SK-MEL-5 (cell line): ENCODE measurements around the gene HSPA5. TPM values are rescaled to one million over a fixed set of nuclear protein-coding genes. Genes with fewer than 3 reads are reported as not detected.
"Not testable (repeated sequence)": the region's sequence is repeated elsewhere in the genome, so short reads cannot be mapped to it uniquely, and the experiment has no call there.

Experiments used
- DNase-seq: peaks from one replicate; pipeline ENCODE4 v3.0.0-alpha.2; 2016; ENCODE audit warnings: low read depth, low spot score
- in situ Hi-C: cut with HindIII; loops from 2 replicates; pipeline ENCODE4 v1.10.0; 2016; ENCODE audit warnings: low sequenced_read_pairs, high pct_unique_total_duplicates, low pct_unique_long_range_greater_than_20kb
- total RNA-seq: library from RNA; depleted of rRNA; stranded (reverse); fragments of >200 nt; shearing (Covaris generic); gene quantifications from 2 replicates; pipeline ENCODE4 v1.2.3, GENCODE V29; 2014

The HSPA5 gene
- total RNA-seq, 1 experiment from 2014 or later = 65.9 TPM

DNA sequence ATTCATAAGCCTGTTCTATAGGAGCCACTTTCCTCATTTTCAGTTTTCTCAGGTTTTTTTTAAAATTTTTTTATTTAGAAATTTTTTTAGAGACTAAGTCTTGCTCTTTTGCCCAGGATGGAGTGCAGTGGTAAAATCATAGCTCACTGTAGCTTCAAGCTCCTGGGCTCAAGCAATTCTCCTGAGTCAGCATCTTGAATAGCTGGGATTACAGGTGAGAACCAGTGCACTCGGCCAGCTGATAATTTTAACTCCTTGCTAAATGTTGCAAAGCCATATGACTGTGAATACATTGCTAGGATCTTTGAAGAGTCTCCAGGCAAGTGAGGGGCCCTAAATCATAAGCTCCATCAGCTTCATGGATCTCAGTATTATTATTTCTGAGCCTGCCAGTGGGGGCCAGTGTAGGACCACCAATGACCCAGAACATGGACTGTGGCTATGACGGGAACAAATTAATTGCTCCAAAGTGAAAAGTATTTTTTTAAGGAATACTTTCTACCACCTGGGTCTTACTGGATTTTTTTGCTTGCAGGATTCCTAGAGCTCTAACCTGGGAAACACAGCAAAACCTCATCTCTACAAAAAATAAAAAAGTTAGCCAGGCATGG, 14.7 kb upstream of the HSPA5 start:
- DNase-seq = peak; percentile 60
- in situ Hi-C loops = no loop called here

DNA sequence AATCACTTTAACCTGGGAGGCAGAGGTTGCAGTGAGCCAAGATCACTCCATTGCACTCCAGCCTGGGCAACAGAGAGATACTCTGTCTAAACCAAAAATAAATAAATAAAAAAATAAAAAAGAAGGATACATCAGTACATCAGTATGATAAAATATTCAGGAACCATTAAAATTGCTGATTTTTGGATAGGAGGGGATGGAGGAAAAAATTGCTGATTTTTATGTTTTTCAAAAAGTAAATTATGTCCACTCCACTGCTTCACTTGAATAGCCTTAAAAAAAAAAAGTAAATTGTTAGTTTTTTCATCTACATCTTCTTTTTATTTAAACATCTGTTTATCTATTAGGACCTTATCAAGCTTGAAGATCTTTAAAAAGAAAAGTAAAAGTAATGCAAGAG, 13.1 kb upstream of the HSPA5 start:
- in situ Hi-C loops = no loop called here
- no peak for DNase-seq

DNA sequence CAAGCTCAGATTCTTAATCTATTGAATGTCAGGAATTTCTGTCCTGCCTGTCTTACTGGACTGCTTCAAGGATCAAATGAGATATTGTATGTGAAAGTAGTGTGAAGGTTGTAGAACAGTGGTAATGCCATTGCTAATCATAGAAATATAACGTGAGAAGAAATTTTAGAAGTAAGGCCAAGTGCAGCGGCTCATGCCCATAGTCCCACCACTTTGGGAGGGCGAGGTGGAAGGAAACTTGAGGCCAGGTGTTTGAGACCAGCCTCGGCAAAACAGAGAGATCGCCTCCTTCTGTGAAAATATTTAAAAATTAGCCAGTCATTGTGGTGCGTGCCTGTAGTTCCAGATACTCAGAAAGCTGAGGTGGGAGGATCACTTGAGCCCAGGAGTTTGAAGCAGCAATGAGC, 5.1 kb upstream of the HSPA5 start:
- in situ Hi-C loops = no loop called here
- DNase-seq = no peak

DNA sequence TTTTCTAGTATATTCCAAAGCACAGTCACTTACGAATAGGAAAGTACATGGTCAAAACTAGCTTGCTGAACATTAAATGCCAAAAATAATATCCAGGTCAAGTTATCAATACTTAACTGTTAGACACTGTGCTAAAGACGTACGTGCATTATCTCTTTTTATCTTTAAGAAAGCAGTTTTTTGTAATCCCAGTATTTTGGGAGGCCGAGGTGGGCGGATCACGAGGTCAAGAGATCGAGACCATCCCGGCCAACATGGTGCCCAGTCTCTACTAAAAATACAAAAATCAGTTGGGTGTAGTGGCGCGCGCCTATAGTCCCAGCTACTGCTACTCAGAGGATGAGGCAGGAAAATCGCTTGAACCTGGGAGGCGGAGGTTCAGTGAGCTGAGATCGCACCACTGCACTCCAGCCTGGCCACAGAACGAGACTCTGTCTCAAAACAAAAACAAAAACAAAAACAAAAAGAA, 2.7 kb upstream of the HSPA5 start:
- DNase-seq = no peak
- in situ Hi-C loops = no loop called here

DNA sequence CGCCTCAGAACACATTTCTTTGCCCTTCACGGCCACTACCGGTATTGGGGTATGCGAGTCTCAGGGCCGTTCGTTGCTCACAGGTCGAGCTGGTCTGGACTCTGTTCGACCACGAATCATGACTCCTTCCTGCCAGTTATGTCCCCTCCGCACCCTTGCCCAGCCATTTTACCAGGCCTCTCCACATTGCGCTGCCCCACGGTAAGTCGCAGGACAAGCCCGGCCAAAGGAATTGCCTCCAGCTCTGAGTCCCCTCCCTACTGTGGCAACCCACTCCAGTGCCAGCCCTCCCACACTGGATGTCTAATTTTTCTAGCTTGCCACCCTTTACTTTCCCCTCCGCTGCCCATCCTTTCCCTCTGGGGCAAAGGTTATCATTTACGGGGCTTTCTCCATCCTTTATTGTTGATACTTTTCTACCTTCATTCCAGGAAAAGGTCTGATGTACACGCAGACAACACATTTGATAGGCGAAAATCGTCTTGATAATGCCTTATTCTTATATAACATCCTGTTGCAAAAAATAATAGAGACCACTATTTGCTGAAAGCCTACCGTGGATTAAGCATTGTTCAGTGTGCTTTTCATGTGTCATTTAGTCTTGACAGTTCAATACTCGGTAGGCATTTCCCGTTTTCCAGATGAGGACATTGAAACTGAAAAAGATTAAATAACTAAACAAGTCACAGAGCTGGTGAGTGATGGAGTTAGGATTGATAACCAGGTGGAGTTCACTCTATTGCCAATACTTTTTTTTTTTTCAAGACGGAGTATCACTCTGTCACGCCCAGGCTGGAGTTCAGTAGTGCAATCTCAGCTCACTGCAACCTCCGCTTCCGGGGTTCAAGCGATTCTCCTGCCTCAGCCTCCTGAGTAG, 958 bp upstream of the HSPA5 start:
- in situ Hi-C loops = no loop called here

GRCh38 chr9:125240649-125240999, 519 bp downstream of the HSPA5 start:
- in situ Hi-C loops = no loop called here
- peak; percentile 48 for DNase-seq

More for the DNA sequence above, 958 bp upstream of the HSPA5 start:
- no peak for DNase-seq

- no peak for DNase-seq
- in situ Hi-C loops = no loop called here
Measured at GRCh38 chr9:125239631-125240597, 1.2 kb downstream of the HSPA5 start.

- DNase-seq = no peak
- in situ Hi-C loops = no loop called here
Measured at GRCh38 chr9:125238915-125239446, 2.2 kb downstream of the HSPA5 start.

GRCh38 chr9:125238127-125238914, 2.8 kb downstream of the HSPA5 start:
- in situ Hi-C loops = no loop called here
- DNase-seq = no peak

DNA sequence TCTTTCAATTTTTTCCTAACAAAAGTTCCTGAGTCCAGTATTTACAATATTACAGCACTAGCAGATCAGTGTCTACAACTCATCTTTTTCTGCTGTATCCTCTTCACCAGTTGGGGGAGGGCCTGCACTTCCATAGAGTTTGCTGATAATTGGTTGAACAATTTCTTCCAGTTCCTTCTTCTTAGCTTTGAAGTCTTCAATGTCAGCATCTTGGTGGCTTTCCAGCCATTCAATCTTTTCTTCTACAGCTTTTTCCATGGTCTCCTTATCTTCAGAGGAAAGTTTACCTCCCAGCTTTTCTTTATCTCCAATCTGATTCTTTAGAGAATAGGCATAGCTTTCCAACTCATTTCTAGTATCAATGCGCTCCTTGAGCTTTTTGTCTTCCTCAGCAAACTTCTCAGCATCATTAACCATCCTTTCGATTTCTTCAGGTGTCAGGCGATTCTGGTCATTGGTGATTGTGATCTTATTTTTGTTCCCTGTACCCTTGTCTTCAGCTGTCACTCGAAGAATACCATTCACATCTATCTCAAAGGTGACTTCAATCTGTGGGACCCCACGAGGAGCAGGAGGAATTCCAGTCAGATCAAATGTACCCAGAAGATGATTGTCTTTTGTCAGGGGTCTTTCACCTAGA, 4.5 kb downstream of the HSPA5 start:
- in situ Hi-C loops, DNase-seq: not testable (repeated sequence)

- no peak for DNase-seq
- in situ Hi-C loops = no loop called here
Measured at GRCh38 chr9:125235804-125236519, 5.2 kb downstream of the HSPA5 start.

DNA sequence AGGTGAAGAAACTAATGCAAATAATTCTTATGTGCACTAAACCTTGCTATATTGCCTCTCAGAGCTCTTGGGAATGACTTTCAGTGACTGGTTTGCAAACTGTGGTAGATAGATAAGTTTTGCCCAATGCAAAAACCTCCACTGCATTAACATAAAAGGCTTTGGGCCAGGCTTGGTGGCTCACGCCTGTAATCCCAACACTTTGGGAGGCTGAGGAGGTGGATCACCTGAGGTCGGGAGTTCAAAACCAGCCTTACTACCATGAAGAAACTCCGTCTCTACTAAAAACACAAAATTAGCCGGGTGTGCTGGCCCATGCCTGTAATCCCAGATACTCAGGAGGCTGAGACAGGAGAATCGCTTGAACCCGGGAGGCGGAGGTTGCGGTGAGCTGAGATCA, 7.0 kb downstream of the HSPA5 start:
- DNase-seq, in situ Hi-C loops: not testable (repeated sequence)

GRCh38 chr9:125233678-125234077, 7.5 kb downstream of the HSPA5 start:
- in situ Hi-C loops = no loop called here
- peak; percentile 62 for DNase-seq

- in situ Hi-C loops = no loop called here
Measured at GRCh38 chr9:125227761-125228160, 13.4 kb downstream of the HSPA5 start.

DNA sequence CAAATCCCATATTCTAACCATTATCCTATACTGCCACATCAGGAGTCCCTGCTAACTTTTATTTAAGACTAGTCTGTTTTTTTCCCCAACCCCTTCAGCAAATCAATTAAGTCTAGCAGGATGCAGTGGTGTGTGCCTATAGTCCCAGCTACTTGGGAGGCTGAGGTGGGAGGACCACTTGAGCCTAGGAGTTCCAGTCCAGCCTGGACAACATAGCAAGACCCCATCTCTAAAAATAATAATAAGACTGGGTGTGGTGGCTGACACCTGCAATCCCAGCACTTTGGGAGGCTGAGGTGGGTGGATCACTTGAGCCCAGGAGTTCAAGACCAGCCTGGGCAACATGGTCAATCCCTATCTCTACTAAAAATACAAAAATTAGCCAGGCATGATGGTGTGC, 16.3 kb downstream of the HSPA5 start:
- DNase-seq, in situ Hi-C loops: not testable (repeated sequence)

More at GRCh38 chr9:125227761-125228160, 13.4 kb downstream of the HSPA5 start:
- DNase-seq = no peak

DNA sequence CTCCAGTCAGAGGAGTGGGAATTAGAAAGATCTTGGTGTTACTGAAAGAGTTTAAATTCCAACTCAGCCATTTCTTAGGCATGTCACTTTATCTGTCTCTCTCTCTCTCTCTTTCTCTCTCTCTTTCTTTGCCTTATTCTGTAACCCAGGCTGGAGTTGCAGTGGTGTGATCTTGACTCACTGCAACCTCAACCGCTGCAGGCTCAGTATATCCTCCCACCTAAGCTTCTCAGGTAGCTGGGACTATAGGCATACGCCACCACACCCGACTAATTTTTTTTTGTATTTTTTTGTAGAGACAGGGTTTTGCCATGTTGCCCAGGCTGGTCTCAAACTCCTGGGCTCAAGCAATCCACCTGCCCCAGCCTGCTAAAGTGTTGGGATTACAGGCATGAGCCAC, 22.5 kb downstream of the HSPA5 start:
- no peak for DNase-seq
- in situ Hi-C loops = no loop called here
